Chondrocyte (in vitro differentiated cells): ENCODE data around the gene ERFE. TPM values are rescaled to one million over a fixed set of nuclear protein-coding genes. Genes with fewer than 3 reads are reported as not detected.

Experiments
- DNase-seq: peaks from one replicate; pipeline ENCODE4 v3.0.0; 2021; ENCODE audit warnings: mixed read lengths, low spot score
- H3K27ac Mint-ChIP-seq: one replicate; pipeline ENCODE4 v1.8.0; 2021; ENCODE audit warnings: mild to moderate bottlenecking, moderate library complexity, mixed read lengths; ENCODE audit not compliant: unreplicated experiment
- H3K27me3 Mint-ChIP-seq: 2 replicates; pipeline ENCODE4 v1.8.0; 2021; ENCODE audit warnings: low read depth, mixed read lengths
- H3K36me3 Mint-ChIP-seq: 2 replicates; pipeline ENCODE4 v1.8.0; 2021; ENCODE audit warnings: low read depth, mixed read lengths
- H3K4me1 Mint-ChIP-seq: 2 replicates; pipeline ENCODE4 v1.8.0; 2021; ENCODE audit warnings: low read depth, mild to moderate bottlenecking, mixed read lengths
- H3K4me3 Mint-ChIP-seq: one replicate; pipeline ENCODE4 v1.8.0; 2021; ENCODE audit warnings: mild to moderate bottlenecking, moderate library complexity, mixed read lengths; ENCODE audit not compliant: unreplicated experiment
- H3K9me3 Mint-ChIP-seq: 2 replicates; pipeline ENCODE4 v1.8.0; 2021; ENCODE audit warnings: low read depth, mixed read lengths
- total RNA-seq: library from RNA; stranded (reverse); gene quantifications from 3 replicates; pipeline ENCODE4 v1.2.1, GENCODE V29; 2021
- TF ChIP-seq, protein P1 (sequence below): fragments of 200-600 bp; sonication (generic); IDR thresholded peaks from 2 replicates; pipeline ENCODE4 v1.5.0; 2021; ENCODE audit warnings: antibody characterized with exemption, mild to moderate bottlenecking, moderate library complexity

The ERFE gene
- total RNA-seq, 1 donor from 2014 or later: 10.3 TPM

DNA sequence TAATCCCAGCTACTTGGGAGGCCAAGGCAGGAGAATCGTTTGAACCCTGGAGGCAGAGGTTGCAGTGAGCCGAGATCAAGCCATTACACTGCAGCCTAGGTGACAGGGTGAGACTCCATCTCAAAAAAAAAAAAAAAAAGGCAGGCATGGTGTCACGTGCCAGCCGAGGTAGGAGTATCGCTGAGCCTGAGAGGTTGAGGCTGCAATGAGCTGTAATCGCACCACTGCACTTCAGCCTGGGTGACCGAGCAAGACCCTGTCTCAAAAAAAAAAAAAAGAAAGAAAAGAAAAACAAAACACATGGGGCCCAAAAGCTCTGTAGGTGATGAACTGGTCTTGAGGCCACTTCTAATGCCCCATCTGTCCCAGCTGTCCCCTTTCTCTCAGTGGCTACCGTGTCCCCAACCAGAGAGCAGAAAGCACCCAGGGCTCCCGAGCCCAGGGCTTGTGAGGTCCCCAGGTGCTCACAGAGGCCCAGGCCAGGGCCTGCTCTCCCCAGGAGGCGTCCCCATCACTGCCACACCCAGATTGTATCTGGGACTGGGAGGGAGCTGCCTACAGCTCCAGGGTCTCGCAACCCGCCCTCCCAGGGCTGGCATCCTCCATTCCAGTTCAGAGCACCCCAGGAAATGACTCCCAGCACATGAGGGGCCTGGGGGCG, 11.8 kb upstream of the ERFE start:
- Mint-ChIP-seq H3K4me3 (no peak overlapping the region), H3K9me3 (no peaks in the 10 kb centered on the region), H3K4me1 (peaks cover 17% of the 10 kb centered on the region), H3K27ac (no peak overlapping the region), H3K36me3 (peaks cover 4% of the 10 kb centered on the region), H3K27me3 (no peaks in the 10 kb centered on the region)
- TF ChIP-seq, protein P1, sequence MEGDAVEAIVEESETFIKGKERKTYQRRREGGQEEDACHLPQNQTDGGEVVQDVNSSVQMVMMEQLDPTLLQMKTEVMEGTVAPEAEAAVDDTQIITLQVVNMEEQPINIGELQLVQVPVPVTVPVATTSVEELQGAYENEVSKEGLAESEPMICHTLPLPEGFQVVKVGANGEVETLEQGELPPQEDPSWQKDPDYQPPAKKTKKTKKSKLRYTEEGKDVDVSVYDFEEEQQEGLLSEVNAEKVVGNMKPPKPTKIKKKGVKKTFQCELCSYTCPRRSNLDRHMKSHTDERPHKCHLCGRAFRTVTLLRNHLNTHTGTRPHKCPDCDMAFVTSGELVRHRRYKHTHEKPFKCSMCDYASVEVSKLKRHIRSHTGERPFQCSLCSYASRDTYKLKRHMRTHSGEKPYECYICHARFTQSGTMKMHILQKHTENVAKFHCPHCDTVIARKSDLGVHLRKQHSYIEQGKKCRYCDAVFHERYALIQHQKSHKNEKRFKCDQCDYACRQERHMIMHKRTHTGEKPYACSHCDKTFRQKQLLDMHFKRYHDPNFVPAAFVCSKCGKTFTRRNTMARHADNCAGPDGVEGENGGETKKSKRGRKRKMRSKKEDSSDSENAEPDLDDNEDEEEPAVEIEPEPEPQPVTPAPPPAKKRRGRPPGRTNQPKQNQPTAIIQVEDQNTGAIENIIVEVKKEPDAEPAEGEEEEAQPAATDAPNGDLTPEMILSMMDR: no peak
- no peak for DNase-seq

GRCh38 chr2:238148981-238149380, 9.8 kb upstream of the ERFE start:
- Mint-ChIP-seq H3K9me3 (peaks cover under 1% of the 10 kb centered on the region), H3K27me3 (no peaks in the 10 kb centered on the region)

DNA sequence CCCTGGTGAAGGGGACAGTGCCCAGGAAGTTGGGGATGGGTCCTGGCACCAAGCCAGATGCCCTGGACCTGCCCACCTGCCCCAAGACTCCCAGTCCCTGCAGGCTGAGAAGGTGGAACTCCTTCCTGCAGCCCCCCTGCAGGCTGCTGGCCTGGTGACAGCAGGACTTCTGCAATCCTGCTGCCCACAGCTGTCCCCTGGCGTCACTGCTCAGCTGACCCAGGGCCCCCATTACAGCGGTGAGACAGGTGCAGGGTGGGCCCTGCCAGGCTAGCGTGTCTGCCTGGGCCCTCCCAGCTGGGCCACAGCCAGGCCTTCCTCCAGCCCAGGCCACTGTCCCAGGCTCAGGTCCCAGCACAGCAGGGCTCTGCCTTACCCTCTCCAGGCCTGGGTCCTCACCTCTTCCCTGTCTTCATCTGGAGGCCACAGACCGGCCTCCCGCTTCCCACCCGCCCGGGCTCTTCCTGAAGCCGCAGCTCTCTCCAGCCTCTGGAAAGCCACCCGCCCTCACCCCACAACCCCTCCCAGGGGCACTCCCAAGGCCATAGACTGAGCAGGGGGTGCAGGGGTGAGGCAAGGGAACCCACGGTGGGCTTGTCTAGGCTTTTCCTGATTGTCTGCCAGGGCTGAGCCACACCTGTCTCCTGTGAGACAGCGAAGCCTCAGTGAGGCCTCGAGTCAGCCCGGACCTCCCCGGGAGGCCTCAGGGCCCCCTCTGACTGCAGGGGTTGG, 8.8 kb upstream of the ERFE start:
- DNase-seq: no peak
- peaks cover 1% of the 10 kb centered on the region for H3K4me1 Mint-ChIP-seq
- peaks cover 8% of the 10 kb centered on the region for H3K9me3 Mint-ChIP-seq
- H3K36me3 Mint-ChIP-seq: peaks cover 2% of the 10 kb centered on the region
- no peak overlapping the region for H3K27ac Mint-ChIP-seq
- H3K27me3 Mint-ChIP-seq: no peaks in the 10 kb centered on the region
- TF ChIP-seq, protein P1: no peak
- no peak overlapping the region for H3K4me3 Mint-ChIP-seq

More at GRCh38 chr2:238148981-238149380, 9.8 kb upstream of the ERFE start:
- TF ChIP-seq, protein P1: no peak
- Mint-ChIP-seq H3K36me3 (peaks cover 3% of the 10 kb centered on the region), H3K27ac (no peak overlapping the region), H3K4me1 (peaks cover 2% of the 10 kb centered on the region), H3K4me3 (no peak overlapping the region)
- DNase-seq: no peak

GRCh38 chr2:238150686-238151085, 8.1 kb upstream of the ERFE start:
- Mint-ChIP-seq H3K36me3 (peaks cover 2% of the 10 kb centered on the region), H3K9me3 (peaks cover 8% of the 10 kb centered on the region), H3K27me3 (no peaks in the 10 kb centered on the region), H3K4me3 (no peak overlapping the region), H3K27ac (no peak overlapping the region), H3K4me1 (peaks cover 7% of the 10 kb centered on the region)
- TF ChIP-seq, protein P1: no peak
- no peak for DNase-seq

GRCh38 chr2:238151205-238151604, 7.6 kb upstream of the ERFE start:
- H3K36me3 Mint-ChIP-seq: peaks cover 2% of the 10 kb centered on the region
- H3K4me1 Mint-ChIP-seq: peaks cover 9% of the 10 kb centered on the region
- peaks cover 8% of the 10 kb centered on the region for H3K9me3 Mint-ChIP-seq
- TF ChIP-seq, protein P1: no peak
- no peaks in the 10 kb centered on the region for H3K27me3 Mint-ChIP-seq
- DNase-seq: no peak
- H3K27ac Mint-ChIP-seq: no peak overlapping the region
- H3K4me3 Mint-ChIP-seq: no peak overlapping the region
